ENCODE data around the gene FUBP3.

FUBP3 gene

GRCh38 chr9:130634801-130635200 lies 55.4 kb downstream of the FUBP3 start:
- no peak for DNase-seq

GRCh38 chr9:130635306-130635705 lies 55.9 kb downstream of the FUBP3 start:
- DNase-seq, result no peak

- DNase-seq, result no peak
These were observed 56.6 kb downstream of the FUBP3 start for GRCh38 chr9:130635721-130636647.

GRCh38 chr9:130636648-130637020 lies 57.3 kb downstream of the FUBP3 start:
- no peak for DNase-seq

DNA sequence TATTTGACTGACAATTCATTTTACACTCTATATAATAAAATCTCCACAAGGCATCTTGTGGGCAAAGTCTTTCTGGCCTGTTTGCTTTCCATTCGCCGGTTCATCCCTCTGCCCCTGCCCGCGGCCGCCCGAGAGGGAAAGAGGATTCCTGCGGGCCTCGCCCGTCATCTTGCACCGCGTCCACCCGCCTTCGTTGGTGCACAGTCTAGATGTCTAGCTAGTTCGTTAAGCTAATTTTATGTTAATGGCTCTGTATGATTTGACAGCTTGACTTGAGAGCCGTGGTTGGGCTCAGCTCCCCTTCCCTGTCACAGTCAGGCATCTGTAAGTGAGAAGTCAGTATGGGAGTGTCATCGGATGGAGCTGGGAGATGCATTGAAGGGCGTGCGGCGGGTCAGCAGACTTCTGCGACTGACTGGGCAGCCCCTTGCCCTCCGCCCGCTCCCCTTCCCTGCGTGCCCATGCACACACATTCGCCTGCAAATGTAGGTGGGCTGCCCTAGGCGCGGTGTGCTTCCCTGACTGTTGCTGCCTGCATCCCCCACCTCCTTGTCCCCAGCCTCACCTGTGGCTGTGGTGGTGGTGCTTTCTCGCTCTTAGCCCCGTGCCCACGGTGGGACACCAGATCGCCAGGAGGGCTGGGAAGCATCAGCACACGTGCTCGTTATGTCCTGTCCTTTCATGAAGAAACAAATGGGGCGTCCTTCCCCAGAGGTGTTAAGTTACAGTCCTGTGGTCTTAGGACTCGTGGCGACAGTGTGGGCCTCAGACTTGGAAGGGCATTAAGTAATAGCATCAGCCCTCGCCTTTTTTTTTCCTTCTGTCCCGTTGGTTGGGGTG lies 59.1 kb downstream of the FUBP3 start:
- no peak for DNase-seq

DNA sequence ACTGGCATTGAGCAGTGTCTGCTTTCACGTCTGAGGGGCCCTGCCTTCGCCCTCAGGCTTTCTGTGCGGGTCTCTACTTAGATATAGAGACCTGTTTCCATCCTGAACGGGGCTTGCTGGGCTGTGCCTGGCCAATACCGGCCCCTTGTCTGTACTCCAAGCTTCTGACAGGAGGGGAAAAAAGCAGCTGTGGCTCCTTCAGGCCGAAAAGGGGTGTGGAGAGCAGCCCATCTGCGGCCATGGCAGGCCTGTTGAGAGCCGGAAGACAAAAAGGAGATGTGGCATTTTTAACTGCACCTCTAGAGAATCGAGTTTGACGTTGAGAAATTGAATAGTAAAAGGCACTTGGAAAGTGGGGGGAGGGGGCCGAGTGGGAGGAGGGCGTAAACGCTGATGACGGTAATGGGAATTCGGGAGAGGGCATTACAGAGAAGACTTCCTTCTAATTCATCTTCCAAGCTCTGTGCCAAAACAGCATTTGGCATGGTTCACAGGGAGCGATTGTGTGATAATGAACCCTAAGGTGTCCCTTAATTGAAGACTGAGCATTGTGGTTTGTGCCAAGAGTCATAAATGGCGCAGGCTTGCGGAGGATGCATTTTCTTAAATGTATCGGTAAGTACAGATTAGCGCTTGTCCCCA lies 59.9 kb downstream of the FUBP3 start:
- no peak for DNase-seq

DNA sequence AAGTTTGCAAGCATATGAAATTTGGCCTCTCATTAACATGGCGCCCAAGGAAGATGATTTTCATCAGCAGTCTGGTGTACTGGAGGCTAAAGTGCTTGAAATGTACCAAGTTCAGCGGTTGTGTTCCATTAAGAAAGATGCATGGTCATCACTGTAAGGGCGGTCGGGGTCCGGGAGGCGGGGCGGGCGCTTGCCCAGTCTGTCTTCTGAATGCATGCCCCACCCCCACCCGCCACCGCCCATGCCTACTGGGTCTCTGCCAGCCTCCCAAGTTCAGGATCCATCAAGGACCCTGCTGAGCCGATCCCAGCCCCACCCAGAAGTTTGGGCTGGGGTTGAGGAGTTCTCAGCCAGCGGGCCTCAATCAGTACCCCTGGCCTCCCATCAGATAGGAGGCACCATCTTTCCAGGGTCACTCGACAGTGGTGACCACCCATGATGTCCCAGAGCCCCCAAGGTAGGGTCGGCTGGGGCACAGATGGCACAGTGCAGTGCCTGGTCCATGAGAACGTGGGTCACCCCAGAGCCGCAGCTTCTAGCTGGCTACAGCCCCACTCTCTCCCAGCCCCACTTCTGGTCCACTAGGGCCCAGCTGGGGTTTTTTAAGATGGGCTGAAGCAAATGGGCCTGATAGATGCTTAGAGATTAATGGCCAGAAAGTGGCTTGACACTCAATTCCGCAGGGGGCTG lies 60.6 kb downstream of the FUBP3 start:
- DNase-seq, result no peak

DNA sequence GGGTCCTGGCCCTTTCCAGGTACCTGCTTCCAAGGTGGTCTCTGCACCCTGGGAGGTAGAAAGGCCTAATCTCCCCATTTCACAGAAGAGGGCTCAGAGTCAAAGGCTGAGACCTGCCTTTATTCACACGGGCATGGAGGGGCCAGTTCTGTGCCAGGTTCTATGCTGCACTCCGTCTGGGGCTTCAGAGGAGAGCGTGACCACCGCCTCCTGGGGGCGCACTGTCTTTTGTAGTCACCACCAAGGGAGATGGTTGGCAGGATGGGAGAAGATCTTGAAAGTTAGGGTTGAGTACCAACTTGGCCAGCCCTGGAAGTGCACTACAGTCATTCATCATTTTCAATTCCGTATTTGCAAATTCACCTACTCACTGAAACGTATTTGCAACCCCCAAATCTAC lies 61.3 kb downstream of the FUBP3 start:
- DNase-seq, result no peak

- DNase-seq, result no peak
These were observed 63.5 kb downstream of the FUBP3 start for GRCh38 chr9:130642926-130643325.

GRCh38 chr9:130651221-130651620 lies 71.8 kb downstream of the FUBP3 start:
- no peak for DNase-seq

DNA sequence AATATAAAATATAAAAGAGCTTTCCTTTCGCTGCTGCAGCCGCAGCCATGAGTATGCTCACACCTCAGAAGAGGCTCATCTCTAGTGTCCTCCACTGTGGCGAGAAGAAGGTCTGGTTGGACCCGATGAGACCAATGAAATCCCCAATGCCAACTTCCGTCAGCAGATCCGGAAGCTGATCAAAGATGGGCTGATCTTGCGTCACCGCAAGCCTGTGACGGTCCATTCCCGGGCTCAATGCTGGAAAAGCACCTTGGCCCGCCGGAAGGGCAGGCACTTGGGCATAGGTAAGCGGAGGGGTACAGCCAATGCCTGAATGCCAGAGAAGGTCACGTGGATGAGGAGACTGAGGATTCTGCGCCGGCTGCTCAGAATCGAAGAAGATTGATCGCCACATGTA lies 72.4 kb downstream of the FUBP3 start:
- no peak for DNase-seq

DNA sequence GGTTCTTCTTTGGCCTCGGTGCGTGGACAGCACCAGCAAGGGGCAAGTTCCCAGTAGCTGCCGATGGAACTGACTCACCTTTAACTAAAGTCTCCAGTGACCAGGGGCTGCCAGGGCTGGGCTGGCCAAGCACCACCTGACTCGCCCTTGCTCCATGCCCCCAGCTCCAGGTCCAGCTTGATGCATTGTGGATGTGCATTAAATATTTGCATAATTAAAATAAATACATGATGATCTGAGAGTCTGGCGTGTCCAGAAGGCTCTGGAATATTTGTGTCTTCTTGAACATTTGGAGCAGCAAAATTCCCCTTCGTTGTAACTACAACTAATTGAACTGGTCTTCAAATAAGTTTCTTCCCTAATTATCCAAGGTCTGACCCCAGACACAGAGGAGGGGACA lies 75.5 kb downstream of the FUBP3 start:
- no peak for DNase-seq

DNA sequence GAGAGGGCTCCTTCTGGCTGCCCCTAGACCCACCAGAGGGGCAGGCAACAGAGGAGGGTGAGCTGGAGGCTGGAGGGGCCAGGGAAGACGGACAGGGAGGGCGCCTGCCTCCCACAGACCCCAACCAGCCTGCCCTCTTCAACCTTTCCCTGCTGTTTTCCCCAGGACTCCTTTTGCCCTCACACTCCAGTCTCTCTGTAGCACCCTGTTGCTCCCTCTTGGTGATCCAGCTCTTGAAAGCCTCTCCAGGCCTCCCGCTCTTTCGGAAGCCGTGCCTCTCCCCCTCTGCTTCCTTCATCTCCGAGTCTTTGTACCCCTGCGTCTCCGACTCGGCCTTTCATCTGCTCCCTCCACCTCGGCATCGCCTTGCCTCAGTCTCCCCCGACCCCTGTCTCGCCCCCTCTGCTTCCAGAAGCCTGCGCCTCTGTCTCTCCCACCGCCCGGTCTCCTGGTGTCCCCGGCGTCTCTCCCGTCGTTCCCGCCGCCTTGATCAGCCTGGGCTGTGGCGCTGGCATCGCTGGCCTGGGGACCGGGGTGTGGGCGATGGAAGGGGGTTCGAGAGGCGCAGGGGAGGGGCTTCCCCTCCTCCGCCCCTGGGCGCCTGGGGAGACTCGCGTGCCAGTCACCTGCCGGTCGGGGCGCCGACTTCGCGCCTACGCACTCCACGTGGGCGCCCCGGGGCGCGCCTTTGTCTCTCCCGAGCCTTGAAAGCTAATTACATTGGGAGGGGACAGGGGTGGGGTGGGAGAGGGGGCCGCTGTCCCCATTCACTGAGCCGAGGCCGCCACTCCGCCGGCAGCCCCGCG lies 79.7 kb downstream of the FUBP3 start:
- DNase-seq, result no peak

- DNase-seq, result no peak
These were observed 80.4 kb downstream of the FUBP3 start for GRCh38 chr9:130659699-130660248.

DNA sequence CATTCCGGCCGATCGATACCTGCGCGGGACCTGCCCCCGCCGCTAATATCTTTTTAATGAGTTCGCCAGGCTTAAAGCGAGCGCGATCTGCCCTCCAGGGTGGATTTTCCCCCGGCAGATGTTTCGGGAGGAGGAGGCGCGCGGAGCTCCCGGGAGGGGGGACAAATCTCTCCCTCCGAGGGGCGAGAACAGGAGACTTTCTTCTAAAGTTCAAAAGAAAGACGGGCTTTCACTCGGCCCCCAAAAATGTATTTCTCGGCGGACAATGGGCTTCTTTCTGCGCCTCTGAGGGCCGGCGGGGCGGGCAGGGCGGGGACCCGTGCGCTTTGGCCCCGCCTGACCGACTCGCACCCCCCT lies 80.9 kb downstream of the FUBP3 start:
- DNase-seq, result no peak

DNA sequence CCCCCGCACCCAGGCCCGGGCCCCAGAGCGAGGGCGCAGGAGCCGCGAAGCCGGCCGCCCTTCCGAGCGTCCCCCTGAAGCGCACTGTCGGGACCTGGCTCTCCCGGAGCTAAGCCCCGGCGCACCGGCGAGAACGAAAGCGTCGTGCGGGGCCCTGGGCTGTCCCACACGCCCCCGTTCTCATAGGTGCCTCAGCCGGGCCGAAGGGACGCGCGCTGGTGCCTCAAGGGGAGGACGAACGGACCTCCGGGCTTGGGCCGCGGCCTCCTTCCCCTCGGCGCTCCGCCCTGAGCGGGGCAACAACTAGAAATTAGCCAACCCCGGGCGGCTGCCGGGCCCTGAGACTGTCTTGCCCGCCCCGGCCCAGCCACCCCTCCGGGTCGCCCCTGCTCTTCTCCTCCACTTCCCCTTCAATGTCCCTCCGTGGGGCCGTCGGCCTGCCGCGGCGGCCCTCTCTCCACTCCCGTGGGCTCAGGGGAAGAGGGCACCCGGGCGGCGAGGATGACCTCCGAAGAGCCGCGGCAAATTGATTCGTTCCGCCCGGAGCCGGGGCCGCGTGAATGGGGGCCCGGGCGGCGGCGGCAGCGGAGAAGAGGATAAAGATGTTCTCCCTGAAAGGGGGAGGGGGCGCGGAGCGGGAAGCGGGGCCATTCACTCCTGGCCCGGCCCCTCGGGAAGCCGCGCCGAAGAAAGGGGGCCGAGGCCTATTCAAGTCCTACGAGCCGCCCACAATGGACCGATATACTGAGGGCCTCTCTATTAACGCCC lies 81.5 kb downstream of the FUBP3 start:
- DNase-seq, result no peak

GRCh38 chr9:130661451-130662098 lies 82.2 kb downstream of the FUBP3 start:
- no peak for DNase-seq

DNA sequence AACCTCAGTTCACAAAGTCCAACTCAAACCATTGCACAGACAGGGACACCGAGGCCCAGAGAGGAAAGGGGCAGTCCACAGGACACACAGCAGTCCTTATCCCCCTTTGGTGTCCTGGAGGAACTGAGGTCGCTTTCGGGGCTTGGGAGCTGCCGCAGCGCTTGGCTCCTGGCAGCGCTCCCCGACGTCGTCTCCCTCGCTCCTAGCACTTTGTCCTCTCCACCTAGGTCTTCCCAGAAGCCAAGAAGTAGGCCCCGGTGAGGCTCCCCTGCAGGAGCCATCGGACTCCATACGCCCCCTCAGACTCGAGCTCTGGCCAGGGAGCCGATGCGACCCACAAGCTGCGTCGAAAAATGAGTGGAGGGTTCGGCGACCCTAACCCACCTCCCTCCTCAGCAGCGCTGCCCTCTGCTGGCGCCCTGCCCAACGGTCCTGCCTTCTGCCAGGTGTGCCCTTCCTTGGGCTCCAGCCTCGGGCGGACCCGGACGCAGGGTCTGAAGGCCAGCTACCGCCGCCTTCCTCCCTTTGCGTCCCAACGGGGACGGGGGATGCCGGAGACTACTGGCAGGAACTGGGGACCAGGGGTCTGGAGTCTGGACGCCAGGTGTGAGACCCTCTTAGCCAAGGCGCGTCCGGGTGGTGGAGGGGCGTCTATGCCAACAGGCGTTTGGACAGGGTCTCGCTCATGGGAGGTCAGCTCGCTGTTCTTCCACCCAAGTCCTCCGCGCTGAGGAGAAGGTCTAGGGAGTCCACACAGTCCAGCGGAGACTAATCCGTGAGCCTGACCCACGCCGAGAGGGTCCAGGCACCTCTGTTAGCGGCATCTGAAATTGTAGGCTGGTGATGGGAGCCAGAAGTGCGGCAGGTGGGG lies 83.0 kb downstream of the FUBP3 start:
- DNase-seq, result no peak

GRCh38 chr9:130662970-130663257 lies 83.5 kb downstream of the FUBP3 start:
- no peak for DNase-seq

Measured in SIG-M5 (cell line).